ENCODE data around the gene ZNF768.
"Not testable (repeated sequence)": the region's sequence is repeated elsewhere in the genome, so short reads cannot be mapped to it uniquely, and the experiment has no call there.

ZNF768 gene

GRCh38 chr16:30510376-30510938, 15.9 kb downstream of the ZNF768 start:
- DNase-seq (ENCODE audit: low read depth in 2 of 2): no peak

GRCh38 chr16:30509081-30509765, 17.1 kb downstream of the ZNF768 start:
- no peak for DNase-seq (ENCODE audit: low read depth in 2 of 2)

DNA sequence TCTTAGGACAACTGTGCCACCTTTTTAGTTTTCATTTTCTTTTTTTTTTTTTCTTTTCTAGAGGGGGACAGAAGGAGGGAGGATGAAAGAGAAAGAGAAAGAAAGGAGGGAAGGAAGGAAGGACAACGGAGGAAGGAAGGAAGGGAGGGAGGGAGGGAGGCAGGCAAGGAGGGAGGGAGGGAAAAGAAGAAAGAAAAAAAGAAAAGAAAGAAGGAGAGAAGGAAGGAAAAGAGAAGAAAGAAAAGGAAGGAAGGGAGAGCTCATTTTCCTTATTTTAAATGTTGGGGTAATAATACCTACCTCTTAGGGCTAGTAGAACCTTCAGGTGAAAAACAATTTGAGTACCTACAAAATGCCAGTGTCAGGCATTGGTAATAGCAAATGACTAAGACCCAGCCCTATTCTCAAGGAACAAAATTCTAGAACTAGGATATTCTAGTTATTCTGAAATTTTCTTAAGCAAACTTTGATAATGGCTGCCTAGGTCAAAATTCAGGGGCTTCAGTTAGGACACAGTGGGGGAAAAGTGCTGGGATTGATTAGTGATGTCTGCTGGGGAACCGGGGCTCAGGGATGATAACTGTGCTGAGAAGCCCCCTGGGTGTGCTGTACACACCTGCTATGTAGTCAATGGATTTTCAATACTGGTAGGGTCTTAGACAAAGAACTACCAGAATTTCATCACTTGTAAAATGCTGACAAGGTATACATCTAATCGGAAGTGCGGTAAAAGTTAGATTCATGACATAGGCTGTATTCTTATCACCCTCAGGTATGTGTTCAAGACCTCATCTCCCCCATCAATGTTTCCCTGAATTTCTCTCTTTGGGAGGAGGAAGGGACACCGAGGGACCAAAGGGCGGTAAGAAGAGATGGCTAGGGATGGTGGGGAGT, 22.7 kb downstream of the ZNF768 start:
- no peak for DNase-seq (ENCODE audit: low read depth in 2 of 2)

GRCh38 chr16:30499284-30499683, 27.1 kb downstream of the ZNF768 start:
- DNase-seq (ENCODE audit: low read depth in 2 of 2): no peak

DNA sequence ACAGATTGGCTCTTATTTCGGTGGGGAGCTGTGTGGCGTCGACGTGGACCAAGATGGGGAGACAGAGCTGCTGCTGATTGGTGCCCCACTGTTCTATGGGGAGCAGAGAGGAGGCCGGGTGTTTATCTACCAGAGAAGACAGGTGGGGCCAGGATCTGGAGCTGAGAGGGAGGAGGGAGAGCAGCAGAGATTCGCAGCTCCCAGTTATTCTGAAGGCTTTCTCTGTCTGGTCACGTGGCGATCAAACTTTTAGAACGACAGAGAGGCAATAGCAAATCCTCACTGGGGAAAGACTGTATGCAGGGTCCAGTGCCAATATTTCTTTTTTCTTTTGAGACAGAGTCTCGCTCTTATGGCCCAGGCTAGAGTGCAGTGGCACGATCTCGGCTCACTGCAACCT, 31.7 kb downstream of the ZNF768 start:
- no peak for DNase-seq (ENCODE audit: low read depth in 2 of 2)

DNA sequence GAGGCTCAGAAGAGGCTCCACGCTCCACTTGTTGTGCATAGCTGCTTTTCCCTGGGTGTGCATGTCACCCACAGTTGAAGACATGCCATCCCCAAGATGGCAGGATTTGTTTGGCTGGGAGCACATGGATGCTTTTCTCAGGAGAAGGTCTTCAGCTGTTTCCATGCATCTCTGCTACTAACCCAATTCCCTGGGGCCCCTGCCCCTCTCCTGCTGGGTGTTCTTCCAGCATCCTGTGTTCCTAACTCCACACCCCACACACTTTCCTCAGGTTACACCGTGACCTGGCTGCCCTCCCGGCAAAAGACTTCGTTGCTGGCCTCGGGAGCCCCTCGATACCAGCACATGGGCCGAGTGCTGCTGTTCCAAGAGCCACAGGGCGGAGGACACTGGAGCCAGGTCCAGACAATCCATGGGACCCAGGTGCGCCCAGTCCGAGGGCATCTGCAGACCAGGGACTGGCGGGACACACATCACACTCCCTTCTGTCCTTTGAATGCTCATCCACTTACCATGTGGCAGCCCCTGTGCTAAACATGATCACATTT, 32.4 kb downstream of the ZNF768 start:
- no peak for DNase-seq (ENCODE audit: low read depth in 2 of 2)

GRCh38 chr16:30491744-30492308, 34.5 kb downstream of the ZNF768 start:
- no peak for DNase-seq (ENCODE audit: low read depth in 2 of 2)

GRCh38 chr16:30491229-30491628, 35.1 kb downstream of the ZNF768 start:
- DNase-seq (ENCODE audit: low read depth in 2 of 2): no peak

GRCh38 chr16:30490210-30490609, 36.2 kb downstream of the ZNF768 start:
- DNase-seq (ENCODE audit: low read depth in 2 of 2): no peak

GRCh38 chr16:30488764-30489605, 37.4 kb downstream of the ZNF768 start:
- no peak for DNase-seq (ENCODE audit: low read depth in 2 of 2)

DNA sequence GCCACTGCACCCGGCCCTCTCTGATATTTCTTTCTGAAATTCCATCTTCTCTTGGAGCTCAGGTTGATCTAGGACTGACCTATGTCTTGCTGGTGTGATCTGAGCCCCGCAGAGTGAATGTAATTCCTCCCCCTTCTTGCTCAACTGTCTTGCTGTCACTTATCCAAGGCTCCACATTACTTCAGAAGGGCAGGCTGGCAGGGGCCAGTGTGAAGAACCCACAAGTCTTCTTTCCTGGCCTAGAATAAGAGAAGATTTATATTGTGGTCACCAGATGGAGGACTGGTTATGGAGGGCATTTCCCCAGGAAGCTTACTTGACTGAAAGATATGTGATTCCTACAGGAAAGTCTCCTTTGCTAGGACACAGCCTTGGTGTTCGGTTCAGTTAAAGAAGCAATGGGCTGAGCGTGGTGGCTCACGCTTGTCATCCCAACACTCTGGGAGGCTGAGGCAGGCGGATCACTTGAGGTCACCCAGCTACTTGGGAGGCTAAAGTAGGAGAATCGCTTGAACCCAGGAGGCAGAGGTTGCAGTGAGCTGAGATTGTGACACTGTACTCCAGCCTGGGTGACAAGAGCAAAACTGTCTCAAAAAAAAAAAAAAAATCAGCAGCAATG, 40.4 kb downstream of the ZNF768 start:
- no peak for DNase-seq (ENCODE audit: low read depth in 2 of 2)

DNA sequence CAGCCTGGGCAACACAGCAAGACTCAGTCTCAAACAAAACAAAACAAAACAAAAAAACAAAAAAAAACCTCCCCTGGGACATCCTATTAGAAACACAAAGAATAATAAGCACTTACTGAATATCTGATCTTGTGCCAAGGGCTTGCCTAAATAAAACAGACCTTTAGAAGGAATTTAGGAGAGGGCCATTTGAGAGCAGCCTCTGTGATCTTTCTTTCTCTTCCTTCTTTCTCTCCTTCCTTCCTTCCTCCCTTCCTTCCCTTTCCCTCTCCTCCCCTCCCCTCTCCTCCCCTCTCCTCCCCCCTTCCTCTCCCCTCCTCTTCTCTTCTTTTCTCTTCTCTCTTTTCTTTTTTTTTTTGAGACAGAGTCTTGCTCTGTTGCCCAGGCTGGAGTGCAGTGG, 41.5 kb downstream of the ZNF768 start:
- DNase-seq (ENCODE audit: low read depth in 2 of 2): no peak

DNA sequence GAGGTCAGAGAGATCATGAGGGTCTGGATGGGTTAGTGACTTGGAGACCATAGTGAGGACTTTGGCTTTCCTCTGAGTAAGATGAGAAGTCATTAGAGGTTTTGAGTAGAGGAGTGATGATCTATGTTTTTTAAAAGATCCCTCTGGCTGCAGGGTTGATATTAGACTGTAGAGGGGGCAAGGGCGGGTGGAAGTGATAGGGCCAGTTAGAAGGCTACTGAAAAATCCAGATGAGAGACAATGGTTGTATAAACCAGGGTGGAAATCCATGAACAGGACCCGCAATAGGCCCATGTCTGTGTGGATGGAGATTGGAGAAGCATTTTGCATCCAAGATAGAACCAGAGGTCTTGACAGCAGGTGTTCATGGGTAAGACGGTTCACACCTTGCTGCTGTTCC, 44.0 kb downstream of the ZNF768 start:
- DNase-seq (ENCODE audit: low read depth in 2 of 2): no peak

- no peak for DNase-seq (ENCODE audit: low read depth in 2 of 2)
Observed at GRCh38 chr16:30481381-30481780, 45.0 kb downstream of the ZNF768 start.

DNA sequence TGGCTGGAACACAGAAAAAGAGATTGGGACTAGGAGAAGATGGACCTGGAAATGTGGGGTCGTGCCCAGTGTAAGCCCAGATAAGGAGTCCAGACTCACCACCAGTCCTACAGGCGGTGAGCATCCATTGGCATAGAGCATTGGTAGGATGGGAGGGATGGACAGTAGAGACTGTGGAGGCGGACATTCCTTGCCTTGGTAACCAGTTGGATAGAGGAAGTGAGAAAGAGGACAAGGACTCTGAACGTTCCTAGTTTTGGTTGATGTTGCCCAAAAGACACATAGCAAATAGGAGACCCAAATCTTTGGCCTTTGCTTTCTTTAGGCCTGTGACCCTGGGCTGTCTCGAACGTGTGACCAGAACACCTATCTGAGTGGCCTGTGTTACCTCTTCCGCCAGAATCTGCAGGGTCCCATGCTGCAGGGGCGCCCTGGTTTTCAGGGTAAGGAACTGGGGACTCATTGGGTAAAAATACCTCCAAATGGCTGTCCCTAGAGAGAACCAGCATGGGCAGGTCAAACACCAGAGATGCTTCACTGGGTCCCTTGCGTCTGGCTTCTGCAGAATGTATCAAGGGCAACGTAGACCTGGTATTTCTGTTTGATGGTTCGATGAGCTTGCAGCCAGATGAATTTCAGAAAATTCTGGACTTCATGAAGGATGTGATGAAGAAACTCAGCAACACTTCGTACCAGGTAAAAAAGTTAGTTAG, 47.4 kb downstream of the ZNF768 start:
- no peak for DNase-seq (ENCODE audit: low read depth in 2 of 2)

GRCh38 chr16:30477773-30478172, 48.6 kb downstream of the ZNF768 start:
- DNase-seq (ENCODE audit: low read depth in 2 of 2): not testable (repeated sequence)

GRCh38 chr16:30476991-30477390, 49.4 kb downstream of the ZNF768 start:
- no peak for DNase-seq (ENCODE audit: low read depth in 2 of 2)

- DNase-seq (ENCODE audit: low read depth in 2 of 2): no peak
Observed at GRCh38 chr16:30474684-30475083, 51.7 kb downstream of the ZNF768 start.

- no peak for DNase-seq (ENCODE audit: low read depth in 2 of 2)
Observed at GRCh38 chr16:30474074-30474452, 52.3 kb downstream of the ZNF768 start.

All from stimulated activated CD4-positive, alpha-beta T cell treated with anti-CD3 and anti-CD28 coated beads, Interleukin-12 subunit alpha, Interleukin-12 subunit beta, amount 100 ng/mL, for 24 hours (primary cell).